HepG2 (cell line): Measurements from ENCODE around the gene RNASE12. TPM values are rescaled to one million over a fixed set of nuclear protein-coding genes. Genes with fewer than 3 reads are reported as not detected.

Experiments
- GLI4 ChIP-seq: sonication (generic); formaldehyde crosslinking; IDR thresholded peaks from 2 replicates; pipeline ENCODE4 v1.5.1; 2020; ENCODE audit warnings: missing genetic modification reagents, mild to moderate bottlenecking, moderate library complexity, borderline replicate concordance
- HMG20A ChIP-seq: IDR thresholded peaks from 2 replicates; pipeline ENCODE4 v1.6.1; 2016; ENCODE audit warnings: borderline replicate concordance
- KDM5B ChIP-seq: sonication (generic); formaldehyde crosslinking; IDR thresholded peaks from 2 replicates; pipeline ENCODE4 v1.4.0; 2020; ENCODE audit warnings: missing genetic modification reagents, mild to moderate bottlenecking, borderline replicate concordance
- PAX8 ChIP-seq: sonication (generic); formaldehyde crosslinking; IDR thresholded peaks from 2 replicates; pipeline ENCODE4 v1.8.0; 2022; ENCODE audit warnings: mild to moderate bottlenecking, missing genetic modification reagents, borderline replicate concordance
- RFX3 ChIP-seq: IDR thresholded peaks from 2 replicates; pipeline ENCODE4 v1.6.1; 2016; ENCODE audit warnings: missing biosample characterization, missing genetic modification reagents
- SALL1 ChIP-seq: sonication (generic); formaldehyde crosslinking; IDR thresholded peaks from 2 replicates; pipeline ENCODE4 v1.8.0; 2022; ENCODE audit warnings: mild to moderate bottlenecking, missing genetic modification reagents
- SMAD9 ChIP-seq: sonication (generic); formaldehyde crosslinking; IDR thresholded peaks from 2 replicates; pipeline ENCODE4 v1.5.1; 2020; ENCODE audit warnings: mild to moderate bottlenecking, missing genetic modification reagents
- SRSF9 ChIP-seq: fragments of 200-400 bp; formaldehyde crosslinking; IDR thresholded peaks from 2 replicates; pipeline ENCODE4 v1.6.1; 2018; ENCODE audit warnings: borderline replicate concordance, mild to moderate bottlenecking, low read depth, low read length; ENCODE audit not compliant: insufficient read depth, poor library complexity, severe bottlenecking
- TEAD3 ChIP-seq: optimal IDR thresholded peaks from 2 replicates; pipeline ENCODE3; 2016; ENCODE audit warnings: borderline replicate concordance
- TSC22D2 ChIP-seq: sonication (generic); formaldehyde crosslinking; IDR thresholded peaks from 2 replicates; pipeline ENCODE4 v1.5.1; 2020; ENCODE audit warnings: missing genetic modification reagents, mild to moderate bottlenecking, borderline replicate concordance
- YEATS2 ChIP-seq: sonication (generic); formaldehyde crosslinking; IDR thresholded peaks from 2 replicates; pipeline ENCODE4 v1.4.0; 2020; ENCODE audit warnings: missing genetic modification reagents, borderline replicate concordance
- ZFP36 ChIP-seq: fragments of 150-350 bp; IDR thresholded peaks from 2 replicates; pipeline ENCODE4 v1.6.1; 2018; ENCODE audit warnings: borderline replicate concordance, low read length, low read depth; ENCODE audit not compliant: partially characterized antibody
- ZNF20 ChIP-seq: sonication (generic); formaldehyde crosslinking; IDR thresholded peaks from 2 replicates; pipeline ENCODE4 v1.4.0; 2020; ENCODE audit warnings: mild to moderate bottlenecking, moderate library complexity, missing genetic modification reagents
- ZNF253 ChIP-seq: sonication (generic); formaldehyde crosslinking; IDR thresholded peaks from 2 replicates; pipeline ENCODE4 v1.8.0; 2022; ENCODE audit warnings: mild to moderate bottlenecking, missing genetic modification reagents, borderline replicate concordance
- ZNF432 ChIP-seq: sonication (generic); formaldehyde crosslinking; IDR thresholded peaks from 2 replicates; pipeline ENCODE4 v1.5.0; 2020; ENCODE audit warnings: missing genetic modification reagents, mild to moderate bottlenecking, borderline replicate concordance
- ZNF768 ChIP-seq: sonication (generic); formaldehyde crosslinking; IDR thresholded peaks from 2 replicates; pipeline ENCODE4 v1.4.0; 2020; ENCODE audit warnings: missing genetic modification reagents
- ZNF879 ChIP-seq: sonication (generic); formaldehyde crosslinking; IDR thresholded peaks from 2 replicates; pipeline ENCODE4 v1.8.1; 2023; ENCODE audit warnings: missing genetic modification reagents
- polyA plus RNA-seq, 8 experiments: library from polyadenylated mRNA; depleted of rRNA in 3 of 8; stranded (reverse) in 7 of 8; unstranded in 1 of 8; fragments of >200 nt; fragmentation: Illumina TruSeq in 4 of 8; extraction: Trizol in 4 of 8; gene quantifications; 2 replicates each; pipeline versions ENCODE4 v1.2.1 to v1.2.3, GENCODE V29; 2011 to 2016; ENCODE audit warnings: low read depth in 4 of 8, missing spikeins in 1 of 8, mixed read lengths in 1 of 8; ENCODE audit not compliant: insufficient read depth in 1 of 8
- total RNA-seq, 5 experiments: library from RNA; depleted of rRNA; stranded (reverse); fragments of >200 nt; fragmentation: Illumina TruSeq; extraction: Trizol; gene quantifications; 2 replicates each; pipeline ENCODE4 v1.2.3, GENCODE V29; 2016; ENCODE audit warnings: low read depth in 1 of 5
- TF ChIP-seq, protein P1 (sequence below): sonication (generic); formaldehyde crosslinking; IDR thresholded peaks from 2 replicates; pipeline ENCODE4 v1.8.0; 2022; ENCODE audit warnings: mild to moderate bottlenecking, missing genetic modification reagents; ENCODE audit not compliant: insufficient replicate concordance
- TF ChIP-seq, protein P2 (sequence below): sonication (generic); formaldehyde crosslinking; conservative IDR thresholded peaks from 2 replicates; pipeline ENCODE4 v1.8.0; 2022; ENCODE audit warnings: missing genetic modification reagents
- TF ChIP-seq, protein P3 (sequence below): sonication (generic); formaldehyde crosslinking; IDR thresholded peaks from 2 replicates; pipeline ENCODE4 v1.4.0; 2020; ENCODE audit warnings: missing genetic modification reagents, borderline replicate concordance
- TF ChIP-seq, protein P4 (sequence below): fragments of 450-650 bp; IDR thresholded peaks from 2 replicates; pipeline ENCODE4 v1.6.1; 2016

Gene RNASE12
- total and polyA plus RNA-seq, 2 of the 13 experiments (the other 11 are each of a cell fraction or from before 2014, with no cell fraction given), result not detected

DNA sequence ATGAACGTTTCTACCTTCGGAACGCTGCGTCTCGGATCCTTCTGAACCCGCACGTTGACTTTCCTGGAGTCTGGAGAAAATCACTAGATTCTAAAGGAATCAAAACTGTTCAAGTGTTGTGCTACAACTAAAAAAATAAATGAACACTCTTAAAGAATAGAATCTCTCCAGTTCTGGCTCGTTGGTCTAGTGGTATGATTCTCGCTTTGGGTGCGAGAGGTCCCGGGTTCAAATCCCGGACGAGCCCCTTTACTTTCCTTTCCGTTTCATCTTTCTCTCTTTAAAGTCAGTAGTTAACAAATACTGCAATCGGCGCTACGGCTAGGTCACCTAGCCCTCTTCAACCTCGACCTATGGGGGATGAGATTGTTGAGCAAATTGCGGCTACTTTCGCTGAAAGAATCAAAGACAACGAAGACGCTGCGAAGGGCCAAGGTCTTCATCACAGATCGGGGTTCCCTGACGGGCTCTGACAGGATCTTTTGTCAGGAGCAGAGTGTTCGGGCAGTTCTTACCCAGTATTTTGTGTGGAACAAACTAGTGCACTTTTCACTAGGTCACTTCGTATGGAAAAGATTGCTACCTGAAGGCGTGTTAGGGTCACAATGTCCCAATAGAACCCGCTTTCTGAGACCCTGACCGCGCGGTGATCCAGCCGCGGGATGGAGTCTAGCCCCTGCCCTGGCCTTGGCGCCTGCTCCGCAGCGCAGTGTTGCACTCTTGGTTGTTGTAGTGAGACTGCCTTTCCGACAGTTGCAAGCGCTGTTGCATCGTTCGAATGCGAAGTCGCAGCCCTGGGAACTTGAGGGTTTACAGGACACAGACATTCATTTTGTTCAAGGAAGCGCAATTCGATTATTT is 41.9 kb upstream of the RNASE12 start (continued):
- TF ChIP-seq, protein P1, sequence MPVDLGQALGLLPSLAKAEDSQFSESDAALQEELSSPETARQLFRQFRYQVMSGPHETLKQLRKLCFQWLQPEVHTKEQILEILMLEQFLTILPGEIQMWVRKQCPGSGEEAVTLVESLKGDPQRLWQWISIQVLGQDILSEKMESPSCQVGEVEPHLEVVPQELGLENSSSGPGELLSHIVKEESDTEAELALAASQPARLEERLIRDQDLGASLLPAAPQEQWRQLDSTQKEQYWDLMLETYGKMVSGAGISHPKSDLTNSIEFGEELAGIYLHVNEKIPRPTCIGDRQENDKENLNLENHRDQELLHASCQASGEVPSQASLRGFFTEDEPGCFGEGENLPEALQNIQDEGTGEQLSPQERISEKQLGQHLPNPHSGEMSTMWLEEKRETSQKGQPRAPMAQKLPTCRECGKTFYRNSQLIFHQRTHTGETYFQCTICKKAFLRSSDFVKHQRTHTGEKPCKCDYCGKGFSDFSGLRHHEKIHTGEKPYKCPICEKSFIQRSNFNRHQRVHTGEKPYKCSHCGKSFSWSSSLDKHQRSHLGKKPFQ (CRISPR knock-in tag), result peak; percentile 45
- TF ChIP-seq TSC22D2 (CRISPR knock-in tag) (no peak), ZNF432 (no peak), TEAD3 (peak; percentile 30), HMG20A (CRISPR knock-in tag) (no peak; the same call in 1 of the 2 replicates), PAX8 (CRISPR knock-in tag) (no peak), GLI4 (CRISPR knock-in tag) (no peak), ZNF879 (no peak), RFX3 (CRISPR knock-in tag) (no peak), ZNF768 (CRISPR knock-in tag) (peak; percentile 48; the same call in 1 of the 2 replicates), ZNF20 (CRISPR knock-in tag) (peak; percentile 21; the same call in 1 of the 2 replicates), ZFP36 (no peak), SMAD9 (CRISPR knock-in tag) (no peak), ZNF253 (CRISPR knock-in tag) (no peak), KDM5B (no peak), SRSF9 (no peak), YEATS2 (CRISPR knock-in tag) (no peak), SALL1 (CRISPR knock-in tag) (peak; percentile 44)
- TF ChIP-seq, protein P2, sequence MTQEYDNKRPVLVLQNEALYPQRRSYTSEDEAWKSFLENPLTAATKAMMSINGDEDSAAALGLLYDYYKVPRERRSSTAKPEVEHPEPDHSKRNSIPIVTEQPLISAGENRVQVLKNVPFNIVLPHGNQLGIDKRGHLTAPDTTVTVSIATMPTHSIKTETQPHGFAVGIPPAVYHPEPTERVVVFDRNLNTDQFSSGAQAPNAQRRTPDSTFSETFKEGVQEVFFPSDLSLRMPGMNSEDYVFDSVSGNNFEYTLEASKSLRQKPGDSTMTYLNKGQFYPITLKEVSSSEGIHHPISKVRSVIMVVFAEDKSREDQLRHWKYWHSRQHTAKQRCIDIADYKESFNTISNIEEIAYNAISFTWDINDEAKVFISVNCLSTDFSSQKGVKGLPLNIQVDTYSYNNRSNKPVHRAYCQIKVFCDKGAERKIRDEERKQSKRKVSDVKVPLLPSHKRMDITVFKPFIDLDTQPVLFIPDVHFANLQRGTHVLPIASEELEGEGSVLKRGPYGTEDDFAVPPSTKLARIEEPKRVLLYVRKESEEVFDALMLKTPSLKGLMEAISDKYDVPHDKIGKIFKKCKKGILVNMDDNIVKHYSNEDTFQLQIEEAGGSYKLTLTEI, result no peak
- TF ChIP-seq, protein P3, sequence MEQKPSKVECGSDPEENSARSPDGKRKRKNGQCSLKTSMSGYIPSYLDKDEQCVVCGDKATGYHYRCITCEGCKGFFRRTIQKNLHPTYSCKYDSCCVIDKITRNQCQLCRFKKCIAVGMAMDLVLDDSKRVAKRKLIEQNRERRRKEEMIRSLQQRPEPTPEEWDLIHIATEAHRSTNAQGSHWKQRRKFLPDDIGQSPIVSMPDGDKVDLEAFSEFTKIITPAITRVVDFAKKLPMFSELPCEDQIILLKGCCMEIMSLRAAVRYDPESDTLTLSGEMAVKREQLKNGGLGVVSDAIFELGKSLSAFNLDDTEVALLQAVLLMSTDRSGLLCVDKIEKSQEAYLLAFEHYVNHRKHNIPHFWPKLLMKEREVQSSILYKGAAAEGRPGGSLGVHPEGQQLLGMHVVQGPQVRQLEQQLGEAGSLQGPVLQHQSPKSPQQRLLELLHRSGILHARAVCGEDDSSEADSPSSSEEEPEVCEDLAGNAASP (CRISPR knock-in tag), result peak; percentile 20; the same call in 1 of the 2 replicates
- TF ChIP-seq, protein P4, sequence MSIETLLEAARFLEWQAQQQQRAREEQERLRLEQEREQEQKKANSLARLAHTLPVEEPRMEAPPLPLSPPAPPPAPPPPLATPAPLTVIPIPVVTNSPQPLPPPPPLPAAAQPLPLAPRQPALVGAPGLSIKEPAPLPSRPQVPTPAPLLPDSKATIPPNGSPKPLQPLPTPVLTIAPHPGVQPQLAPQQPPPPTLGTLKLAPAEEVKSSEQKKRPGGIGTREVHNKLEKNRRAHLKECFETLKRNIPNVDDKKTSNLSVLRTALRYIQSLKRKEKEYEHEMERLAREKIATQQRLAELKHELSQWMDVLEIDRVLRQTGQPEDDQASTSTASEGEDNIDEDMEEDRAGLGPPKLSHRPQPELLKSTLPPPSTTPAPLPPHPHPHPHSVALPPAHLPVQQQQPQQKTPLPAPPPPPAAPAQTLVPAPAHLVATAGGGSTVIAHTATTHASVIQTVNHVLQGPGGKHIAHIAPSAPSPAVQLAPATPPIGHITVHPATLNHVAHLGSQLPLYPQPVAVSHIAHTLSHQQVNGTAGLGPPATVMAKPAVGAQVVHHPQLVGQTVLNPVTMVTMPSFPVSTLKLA, result no peak
